Measurements from ENCODE around the gene FHAD1.

GRCh38 chr1:15402809-15403450 is 155.9 kb downstream of the FHAD1 start:
- TF ChIP-seq CTCF (IDR thresholded peaks at IDR 0.05) (no peak), POLR2A (IDR thresholded peaks at IDR 0.05) (no peak)
